K562 treated with DMSO at 1 percent for 48 hours (cell line): ENCODE measurements around the gene TBX6. TPM values are rescaled to one million over a fixed set of nuclear protein-coding genes. Genes with fewer than 3 reads are reported as not detected.

Source experiments
- total RNA-seq: library from RNA; unstranded; fragments of 300-600 nt; gene quantifications from 2 replicates; pipeline ENCODE4 v1.2.3, GENCODE V29; 2022; ENCODE audit warnings: low replicate concordance; ENCODE audit errors: extremely low read depth

The TBX6 gene
- total RNA-seq, result not detected in 2 replicates

GRCh38 chr16:30091474-30092372 is at the start of gene TBX6:
Gene TBX6 (minus strand): TSS chr16:30091924. CDS start chr16:30091193, 731 bp downstream.

GRCh38 chr16:30113031-30113710 is 21.4 kb upstream of the TBX6 start, which contains the start of gene GDPD3:
Gene GDPD3 (minus strand): TSS chr16:30113537. CDS start chr16:30113478, 59 bp downstream.

GRCh38 chr16:30096105-30096861 is 4.6 kb upstream of the TBX6 start, which contains the start of gene YPEL3:
Gene YPEL3 (minus strand): TSS chr16:30096213. CDS start chr16:30095482, 731 bp downstream.

GRCh38 chr16:30075503-30076275 is 16.0 kb downstream of the TBX6 start, which contains the start of gene PPP4C:
Gene PPP4C (plus strand): TSS chr16:30075994. CDS start chr16:30076378, 384 bp downstream.

GRCh38 chr16:30065102-30065942 is 26.4 kb downstream of the TBX6 start, which contains the start of gene ALDOA:
Gene ALDOA (plus strand): TSS chr16:30065760. CDS start chr16:30066898, 1,138 bp downstream.

Other genes starting within 250 kb of the TBX6 start
- gene CDIPT, start 228.7 kb downstream of the TBX6 start, total RNA-seq, result not detected in 2 replicates
- gene SEZ6L2, start 192.4 kb downstream of the TBX6 start, total RNA-seq, result not detected in 2 replicates
- gene ASPHD1, start 191.4 kb downstream of the TBX6 start, total RNA-seq, result not detected in 2 replicates
- not detected in 2 replicates for gene KCTD13, start 165.7 kb downstream of the TBX6 start, total RNA-seq
- gene TMEM219, start 129.8 kb downstream of the TBX6 start, total RNA-seq, result not detected in 2 replicates
- not detected in 2 replicates for gene TAOK2, start 118.1 kb downstream of the TBX6 start, total RNA-seq
- gene HIRIP3, start 96.3 kb downstream of the TBX6 start, total RNA-seq, result not detected in 2 replicates
- not detected in 2 replicates for gene INO80E, start 95.7 kb downstream of the TBX6 start, total RNA-seq
- not detected in 2 replicates for gene DOC2A, start 80.9 kb downstream of the TBX6 start, total RNA-seq
- gene C16orf92, start 68.7 kb downstream of the TBX6 start, total RNA-seq, result not detected in 2 replicates
- not detected in 2 replicates for gene TLCD3B, start 60.7 kb downstream of the TBX6 start, total RNA-seq
- gene ALDOA, start 26.2 kb downstream of the TBX6 start, total RNA-seq, result 2,195 and 3,246 TPM in 2 replicates
- not detected in 2 replicates for gene PPP4C, start 15.9 kb downstream of the TBX6 start, total RNA-seq
- not detected in 2 replicates for gene YPEL3, start 4.3 kb upstream of the TBX6 start, total RNA-seq
- gene GDPD3, start 21.6 kb upstream of the TBX6 start, total RNA-seq, result not detected in 2 replicates
- gene MAPK3, start 31.3 kb upstream of the TBX6 start, total RNA-seq, result not detected in 2 replicates
- gene CORO1A, start 91.7 kb upstream of the TBX6 start, total RNA-seq, result not detected in 2 replicates
- not detected in 2 replicates for gene BOLA2B, start 101.7 kb upstream of the TBX6 start, total RNA-seq
- not detected in 2 replicates for gene SLX1A, start 102.0 kb upstream of the TBX6 start, total RNA-seq
- not detected in 2 replicates for gene SULT1A3, start 107.3 kb upstream of the TBX6 start, total RNA-seq
- not detected in 2 replicates for gene NPIPB13, start 156.6 kb upstream of the TBX6 start, total RNA-seq